ENCODE data around the gene PADI1.

DNA sequence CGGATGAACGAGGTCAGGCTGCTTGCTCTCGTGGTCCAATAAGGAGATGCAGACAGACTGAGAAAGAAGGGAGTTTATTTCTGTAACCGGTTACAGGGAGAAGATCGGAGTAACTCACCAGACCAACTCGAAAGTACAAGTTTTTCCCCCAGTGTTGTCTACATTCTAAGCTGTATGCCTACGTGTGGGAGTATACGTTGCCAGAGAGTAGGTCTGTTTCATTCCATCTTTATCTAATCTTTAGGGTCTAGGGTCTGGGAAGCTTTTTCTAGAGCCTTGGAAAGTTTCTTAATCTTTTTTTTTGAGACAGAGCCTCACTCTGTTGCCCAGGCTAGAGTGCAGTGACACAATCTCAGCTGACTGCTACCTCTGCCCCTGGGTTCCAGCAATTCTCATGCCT lies 4.7 kb upstream of the PADI1 start:
- TF ChIP-seq POLR2AphosphoS5 (IDR thresholded peaks at IDR 0.05; ENCODE audit: low read depth, low read length) (no peak), EZH2phosphoT487 (IDR thresholded peaks at IDR 0.05; ENCODE audit: borderline replicate concordance) (no peak), EZH2 (IDR thresholded peaks at IDR 0.05) (no peak), MAX (IDR thresholded peaks at IDR 0.05) (no peak), POLR2A (IDR thresholded peaks at IDR 0.05; ENCODE audit: borderline replicate concordance, extremely low read depth, insufficient read depth, insufficient read length) (no peak), EGR1 (IDR thresholded peaks at IDR 0.05; ENCODE audit: low read depth) (no peak), SP1 (IDR thresholded peaks at IDR 0.05; ENCODE audit: low read depth) (no peak), REST (IDR thresholded peaks at IDR 0.05; ENCODE audit: low read depth) (no peak), ZNF274 (IDR thresholded peaks at IDR 0.05; ENCODE audit: low read depth, low read length) (no peak)
- TF ChIP-seq, protein P1, sequence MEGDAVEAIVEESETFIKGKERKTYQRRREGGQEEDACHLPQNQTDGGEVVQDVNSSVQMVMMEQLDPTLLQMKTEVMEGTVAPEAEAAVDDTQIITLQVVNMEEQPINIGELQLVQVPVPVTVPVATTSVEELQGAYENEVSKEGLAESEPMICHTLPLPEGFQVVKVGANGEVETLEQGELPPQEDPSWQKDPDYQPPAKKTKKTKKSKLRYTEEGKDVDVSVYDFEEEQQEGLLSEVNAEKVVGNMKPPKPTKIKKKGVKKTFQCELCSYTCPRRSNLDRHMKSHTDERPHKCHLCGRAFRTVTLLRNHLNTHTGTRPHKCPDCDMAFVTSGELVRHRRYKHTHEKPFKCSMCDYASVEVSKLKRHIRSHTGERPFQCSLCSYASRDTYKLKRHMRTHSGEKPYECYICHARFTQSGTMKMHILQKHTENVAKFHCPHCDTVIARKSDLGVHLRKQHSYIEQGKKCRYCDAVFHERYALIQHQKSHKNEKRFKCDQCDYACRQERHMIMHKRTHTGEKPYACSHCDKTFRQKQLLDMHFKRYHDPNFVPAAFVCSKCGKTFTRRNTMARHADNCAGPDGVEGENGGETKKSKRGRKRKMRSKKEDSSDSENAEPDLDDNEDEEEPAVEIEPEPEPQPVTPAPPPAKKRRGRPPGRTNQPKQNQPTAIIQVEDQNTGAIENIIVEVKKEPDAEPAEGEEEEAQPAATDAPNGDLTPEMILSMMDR (IDR thresholded peaks at IDR 0.05 in 2 of 3, conservative IDR thresholded peaks at IDR 0.05 in 1 of 3; ENCODE audit: borderline replicate concordance in 1 of 3, insufficient read depth in 1 of 3, low read depth in 2 of 3, low read length in 2 of 3): no peak
- TF ChIP-seq, protein P2, sequence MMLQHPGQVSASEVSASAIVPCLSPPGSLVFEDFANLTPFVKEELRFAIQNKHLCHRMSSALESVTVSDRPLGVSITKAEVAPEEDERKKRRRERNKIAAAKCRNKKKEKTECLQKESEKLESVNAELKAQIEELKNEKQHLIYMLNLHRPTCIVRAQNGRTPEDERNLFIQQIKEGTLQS (IDR thresholded peaks at IDR 0.05): no peak
